Measurements from ENCODE around the gene ACTR1B.
"Not testable (repeated sequence)": the region's sequence is repeated elsewhere in the genome, so short reads cannot be mapped to it uniquely, and the experiment has no call there.

The ACTR1B gene

DNA sequence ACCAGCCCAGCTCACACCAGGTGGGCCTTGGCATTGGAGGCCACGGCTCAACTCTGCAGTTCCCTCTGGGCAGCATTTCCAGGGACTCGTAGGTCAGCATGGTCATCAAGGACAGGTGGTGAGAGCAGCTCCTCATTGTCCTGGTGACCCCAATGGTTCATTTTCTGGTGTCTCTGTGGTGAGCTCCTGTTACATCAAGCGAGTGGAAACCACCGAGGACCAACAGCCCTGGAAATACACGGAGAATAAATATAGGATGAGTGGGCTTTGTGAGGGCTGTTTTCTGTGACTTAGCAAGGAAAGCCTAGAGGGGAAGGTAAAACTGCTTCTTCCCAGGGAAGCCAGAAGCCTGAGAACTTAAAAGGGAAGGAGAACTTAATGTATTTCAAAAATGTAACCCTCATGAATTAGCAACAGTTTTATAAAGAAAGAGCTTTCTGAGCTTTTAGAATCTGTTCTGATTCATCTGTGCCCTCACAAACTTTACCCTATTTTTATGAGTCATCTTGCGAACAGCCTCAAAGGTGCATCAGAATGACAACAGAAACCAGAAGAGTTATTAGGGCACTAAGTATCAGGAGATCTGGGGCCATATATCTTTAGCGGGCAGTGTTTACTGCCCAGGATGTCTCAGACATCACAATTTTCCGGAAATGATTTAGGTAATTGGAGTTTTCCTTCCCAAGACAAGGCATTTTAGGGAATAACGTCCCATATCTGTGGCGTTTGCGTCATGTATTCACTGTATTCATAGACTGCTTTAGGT, 24.4 kb upstream of the ACTR1B start:
- H3K4me3 ChIP-seq (ENCODE audit: extremely low read depth, insufficient read depth, low read length, poor library complexity, severe bottlenecking) = no peak overlapping the region

DNA sequence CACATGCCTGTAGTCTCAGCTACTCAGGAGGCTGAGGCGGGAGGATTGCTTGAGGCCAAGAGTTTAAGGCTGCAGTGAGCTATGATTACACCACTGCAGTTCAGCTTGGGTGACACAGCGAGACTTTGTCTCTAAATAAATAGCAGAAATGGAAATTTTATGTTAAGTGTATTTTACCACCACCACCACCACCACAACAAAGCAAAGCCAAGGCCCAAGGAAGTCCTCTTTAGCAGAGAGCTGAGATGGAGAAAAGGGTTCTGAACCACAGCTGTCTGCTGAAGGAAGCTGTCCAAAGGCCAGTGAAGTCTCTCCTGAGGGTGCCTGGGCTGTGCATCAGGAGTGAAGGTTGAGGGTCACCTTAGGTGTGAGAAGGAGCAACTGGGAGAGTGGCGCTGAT, 23.4 kb upstream of the ACTR1B start:
- 92 to 100% methylated on average over 1 of the region's 3 CpGs for WGBS, 2 experiments (ENCODE audit: insufficient coverage in 2 of 2)
- not testable (repeated sequence) for H3K4me1 ChIP-seq (ENCODE audit: control insufficient read depth, insufficient read depth, low read length, poor library complexity, severe bottlenecking); H3K9me3 ChIP-seq (ENCODE audit: control insufficient read depth, low read length); H3K36me3 ChIP-seq (ENCODE audit: control insufficient read depth, insufficient read depth, low read length); H3K4me3 ChIP-seq (ENCODE audit: extremely low read depth, insufficient read depth, low read length, poor library complexity, severe bottlenecking); H3K27ac ChIP-seq (ENCODE audit: low read depth, low read length, severe bottlenecking)

More for the DNA sequence above, 24.4 kb upstream of the ACTR1B start:
- peaks cover 4% of the 10 kb centered on the region for H3K9me3 ChIP-seq (ENCODE audit: control insufficient read depth, low read length)
- H3K4me1 ChIP-seq (ENCODE audit: control insufficient read depth, insufficient read depth, low read length, poor library complexity, severe bottlenecking) = no peaks in the 10 kb centered on the region
- 89 to 90% methylated on average over 9 of the region's 11 CpGs for WGBS, 2 experiments (ENCODE audit: insufficient coverage in 2 of 2)
- no peak overlapping the region for H3K27ac ChIP-seq (ENCODE audit: low read depth, low read length, severe bottlenecking)
- H3K36me3 ChIP-seq (ENCODE audit: control insufficient read depth, insufficient read depth, low read length) = no peaks in the 10 kb centered on the region

DNA sequence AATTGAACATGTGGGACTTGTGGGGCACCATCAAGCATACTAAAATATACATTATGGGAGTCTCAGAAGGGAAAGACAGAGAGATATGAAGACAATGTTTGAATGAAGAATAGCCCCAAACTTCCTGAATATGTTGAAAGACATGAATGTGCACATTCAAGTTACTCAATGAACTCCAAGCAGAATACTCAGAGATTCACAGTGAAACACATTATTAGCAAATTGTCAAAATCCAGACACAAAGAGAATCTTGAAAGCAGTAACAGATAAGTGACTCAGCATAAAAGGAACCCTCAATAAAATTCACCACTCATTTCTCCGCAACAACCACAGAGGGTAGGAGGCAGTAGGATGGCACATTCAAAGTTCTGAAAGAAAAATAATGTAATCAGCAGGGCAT, 14.5 kb upstream of the ACTR1B start:
- Histone ChIP-seq H3K36me3 (ENCODE audit: control insufficient read depth, insufficient read depth, low read length) (no peaks in the 10 kb centered on the region), H3K27ac (ENCODE audit: low read depth, low read length, severe bottlenecking) (no peak overlapping the region), H3K4me1 (ENCODE audit: control insufficient read depth, insufficient read depth, low read length, poor library complexity, severe bottlenecking) (no peaks in the 10 kb centered on the region), H3K9me3 (ENCODE audit: control insufficient read depth, low read length) (no peaks in the 10 kb centered on the region), H3K4me3 (ENCODE audit: extremely low read depth, insufficient read depth, low read length, poor library complexity, severe bottlenecking) (no peak overlapping the region)
- WGBS, 2 experiments (ENCODE audit: insufficient coverage in 2 of 2) = no CpG with 5 or more reads among the region's 1 CpG

DNA sequence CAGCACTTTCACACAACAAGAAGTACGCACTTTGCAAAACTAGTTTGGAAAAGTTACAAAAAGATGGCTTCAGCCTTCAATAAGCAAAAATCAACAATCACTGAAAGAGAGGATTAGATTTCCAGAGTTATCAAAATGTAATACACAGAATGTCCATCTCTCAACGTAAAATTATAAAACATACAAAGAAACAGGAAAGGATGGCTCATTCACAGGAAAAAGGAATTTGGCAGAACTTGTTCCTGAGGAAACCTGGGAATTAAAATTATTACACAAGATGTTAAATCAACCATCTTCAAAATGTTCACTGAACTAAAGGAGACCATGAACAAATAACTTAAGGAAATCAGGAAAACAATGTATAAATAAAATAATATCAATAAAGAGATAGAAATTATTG, 13.6 kb upstream of the ACTR1B start:
- Histone ChIP-seq H3K4me1 (ENCODE audit: control insufficient read depth, insufficient read depth, low read length, poor library complexity, severe bottlenecking) (no peaks in the 10 kb centered on the region), H3K36me3 (ENCODE audit: control insufficient read depth, insufficient read depth, low read length) (no peaks in the 10 kb centered on the region), H3K27ac (ENCODE audit: low read depth, low read length, severe bottlenecking) (no peak overlapping the region), H3K4me3 (ENCODE audit: extremely low read depth, insufficient read depth, low read length, poor library complexity, severe bottlenecking) (no peak overlapping the region), H3K9me3 (ENCODE audit: control insufficient read depth, low read length) (no peaks in the 10 kb centered on the region)
- no CpG with 5 or more reads among the region's 2 CpGs for WGBS, 2 experiments (ENCODE audit: insufficient coverage in 2 of 2)

DNA sequence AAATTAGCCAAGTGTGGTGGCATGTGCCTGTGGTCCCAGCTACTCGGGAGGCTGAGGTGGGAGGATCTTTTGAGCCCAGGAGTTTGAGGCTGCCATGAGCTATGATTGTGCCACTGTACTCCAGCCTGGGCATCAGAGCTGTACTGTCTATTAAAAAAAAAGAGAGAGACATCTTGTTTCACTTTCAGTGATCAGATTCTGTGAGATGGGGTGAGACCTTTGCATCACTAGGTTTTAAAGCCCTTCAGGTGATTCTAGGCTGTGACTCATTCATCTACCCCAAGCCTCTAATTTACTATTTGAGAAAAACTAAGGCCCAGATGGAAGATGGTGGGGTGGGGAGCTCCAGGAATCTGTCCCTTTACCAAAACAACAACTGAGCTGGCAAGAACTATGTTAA, 12.8 kb upstream of the ACTR1B start:
- Histone ChIP-seq H3K9me3 (ENCODE audit: control insufficient read depth, low read length) (no peaks in the 10 kb centered on the region), H3K4me1 (ENCODE audit: control insufficient read depth, insufficient read depth, low read length, poor library complexity, severe bottlenecking) (no peaks in the 10 kb centered on the region), H3K4me3 (ENCODE audit: extremely low read depth, insufficient read depth, low read length, poor library complexity, severe bottlenecking) (no peak overlapping the region), H3K36me3 (ENCODE audit: control insufficient read depth, insufficient read depth, low read length) (no peaks in the 10 kb centered on the region), H3K27ac (ENCODE audit: low read depth, low read length, severe bottlenecking) (no peak overlapping the region)
- WGBS, 2 experiments (ENCODE audit: insufficient coverage in 2 of 2) = 90 to 100% methylated on average over 1 of the region's 1 CpG

DNA sequence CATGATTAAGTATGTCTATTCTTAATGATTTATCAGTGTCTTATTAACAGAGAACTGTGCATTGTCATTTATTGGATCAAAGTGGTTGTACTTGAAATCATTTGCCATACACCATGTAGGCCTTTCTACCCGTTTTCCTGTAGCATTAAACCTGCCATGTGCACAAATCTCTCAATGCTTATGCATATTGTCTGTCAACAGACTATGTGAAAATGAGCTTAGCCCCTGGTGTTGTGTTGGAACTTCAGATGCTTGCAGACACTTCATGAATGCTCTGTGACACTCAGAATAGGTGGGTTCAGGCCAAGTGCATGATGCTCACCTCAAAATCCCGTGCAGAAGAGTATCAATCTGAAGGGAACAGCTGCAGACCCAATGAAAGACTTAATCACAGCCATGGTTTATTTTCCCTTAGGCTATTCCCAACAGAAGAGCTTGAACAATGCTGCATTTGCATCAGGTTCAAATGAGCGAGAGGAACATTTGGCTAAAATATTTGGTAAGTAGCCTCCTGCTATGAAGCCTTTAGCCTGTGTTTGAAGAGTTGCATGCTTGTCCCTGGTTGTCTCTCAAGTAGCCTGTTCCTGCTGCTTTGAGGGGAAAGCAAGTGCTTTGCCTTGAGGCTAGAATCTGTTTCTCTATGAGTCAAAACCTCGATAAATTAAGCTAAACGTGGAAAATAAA, 11.7 kb upstream of the ACTR1B start:
- Histone ChIP-seq H3K4me3 (ENCODE audit: extremely low read depth, insufficient read depth, low read length, poor library complexity, severe bottlenecking) (no peak overlapping the region), H3K27ac (ENCODE audit: low read depth, low read length, severe bottlenecking) (no peak overlapping the region), H3K4me1 (ENCODE audit: control insufficient read depth, insufficient read depth, low read length, poor library complexity, severe bottlenecking) (no peaks in the 10 kb centered on the region), H3K9me3 (ENCODE audit: control insufficient read depth, low read length) (no peaks in the 10 kb centered on the region), H3K36me3 (ENCODE audit: control insufficient read depth, insufficient read depth, low read length) (no peaks in the 10 kb centered on the region)
- 64 to 83% methylated on average over 4 of the region's 5 CpGs for WGBS, 2 experiments (ENCODE audit: insufficient coverage in 2 of 2)

DNA sequence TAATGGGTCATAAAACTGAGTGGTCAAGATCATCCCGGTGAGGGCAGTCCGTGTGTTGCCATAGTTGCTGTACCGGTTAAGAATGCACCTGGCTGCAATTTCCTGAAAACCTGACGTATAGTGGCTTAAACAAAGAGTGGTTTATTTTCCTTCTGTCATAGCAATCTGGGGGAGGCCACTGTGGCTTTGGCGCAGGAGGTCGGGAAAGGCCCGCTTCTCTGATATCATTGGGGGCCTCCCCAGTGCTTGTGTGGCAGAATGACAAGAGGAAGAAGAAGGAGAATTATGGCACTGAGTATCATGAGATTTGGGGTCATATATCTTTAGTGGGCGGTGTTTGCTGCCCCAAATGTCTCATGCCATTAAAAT, 10.1 kb upstream of the ACTR1B start:
- Histone ChIP-seq H3K4me1 (ENCODE audit: control insufficient read depth, insufficient read depth, low read length, poor library complexity, severe bottlenecking) (no peaks in the 10 kb centered on the region), H3K27ac (ENCODE audit: low read depth, low read length, severe bottlenecking) (no peak overlapping the region), H3K36me3 (ENCODE audit: control insufficient read depth, insufficient read depth, low read length) (no peaks in the 10 kb centered on the region), H3K9me3 (ENCODE audit: control insufficient read depth, low read length) (no peaks in the 10 kb centered on the region), H3K4me3 (ENCODE audit: extremely low read depth, insufficient read depth, low read length, poor library complexity, severe bottlenecking) (no peak overlapping the region)
- WGBS, 2 experiments (ENCODE audit: insufficient coverage in 2 of 2) = 91 to 94% methylated on average over 7 to 8 of the region's 8 CpGs

DNA sequence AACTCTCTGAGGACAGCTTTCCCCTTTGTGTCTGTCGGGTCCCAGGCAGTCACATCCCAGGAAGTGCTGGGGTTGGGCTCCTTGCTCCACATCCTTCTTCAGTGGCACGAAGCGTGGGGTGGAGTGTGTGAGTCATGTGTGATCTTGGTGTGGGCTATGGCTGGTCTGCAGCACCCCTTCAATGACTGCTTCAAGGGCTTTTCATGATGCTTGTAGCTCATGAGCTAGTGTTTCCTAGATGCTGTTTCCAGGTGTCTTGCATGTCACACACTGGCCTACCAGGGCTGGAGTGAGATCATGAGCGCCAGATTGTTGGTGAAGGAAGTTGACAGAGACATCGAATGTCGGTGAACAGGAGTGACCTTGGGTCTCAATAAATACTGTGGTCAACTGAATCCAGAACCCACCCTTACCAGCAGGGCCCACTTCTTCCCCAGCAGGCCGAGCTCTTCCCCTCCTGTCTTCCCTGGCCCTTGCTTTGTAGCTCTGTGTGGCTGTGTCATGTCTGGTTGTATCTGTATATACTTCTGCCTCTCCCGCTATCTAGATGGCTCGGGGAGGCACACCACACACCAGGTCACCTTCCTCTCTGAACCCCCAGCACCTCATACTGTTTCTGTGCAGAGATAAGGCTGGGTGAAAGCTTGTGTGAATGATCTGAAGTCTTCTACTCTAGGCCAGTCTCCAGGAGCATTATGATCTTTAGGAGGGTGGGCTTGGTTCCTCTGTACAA, 9.5 kb upstream of the ACTR1B start:
- 100% methylated on average over 3 to 6 of the region's 9 CpGs for WGBS, 2 experiments (ENCODE audit: insufficient coverage in 2 of 2)
- no peak overlapping the region for H3K27ac ChIP-seq (ENCODE audit: low read depth, low read length, severe bottlenecking)

DNA sequence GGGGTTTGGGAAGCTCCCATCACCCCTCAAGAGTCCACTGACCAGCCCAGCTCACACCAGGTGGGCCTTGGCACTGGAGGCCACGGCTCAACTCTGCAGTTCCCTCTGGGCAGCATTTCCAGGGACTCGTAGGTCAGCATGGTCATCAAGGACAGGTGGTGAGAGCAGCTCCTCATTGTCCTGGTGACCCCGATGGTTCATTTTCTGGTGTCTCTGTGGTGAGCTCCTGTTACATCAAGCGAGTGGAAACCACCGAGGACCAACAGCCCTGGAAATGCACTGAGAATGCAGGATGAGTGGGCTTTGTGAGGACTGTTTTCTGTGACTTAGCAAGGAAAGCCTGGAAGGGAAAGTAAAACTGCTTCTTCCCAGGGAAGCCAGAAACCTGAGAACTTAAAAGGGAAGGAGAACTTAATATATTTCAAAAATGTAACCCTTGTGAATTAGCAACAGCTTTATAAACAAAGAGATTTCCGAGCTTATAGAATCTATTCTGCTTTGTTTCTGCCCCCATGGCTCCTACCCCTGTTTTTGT, 8.8 kb upstream of the ACTR1B start:
- H3K4me1 ChIP-seq (ENCODE audit: control insufficient read depth, insufficient read depth, low read length, poor library complexity, severe bottlenecking); H3K36me3 ChIP-seq (ENCODE audit: control insufficient read depth, insufficient read depth, low read length); H3K4me3 ChIP-seq (ENCODE audit: extremely low read depth, insufficient read depth, low read length, poor library complexity, severe bottlenecking); H3K9me3 ChIP-seq (ENCODE audit: control insufficient read depth, low read length); H3K27ac ChIP-seq (ENCODE audit: low read depth, low read length, severe bottlenecking): not testable (repeated sequence)
- 91 to 100% methylated on average over 2 to 4 of the region's 6 CpGs for WGBS, 2 experiments (ENCODE audit: insufficient coverage in 2 of 2)

More for the DNA sequence above, 9.5 kb upstream of the ACTR1B start:
- Histone ChIP-seq H3K4me3 (ENCODE audit: extremely low read depth, insufficient read depth, low read length, poor library complexity, severe bottlenecking) (no peak overlapping the region), H3K36me3 (ENCODE audit: control insufficient read depth, insufficient read depth, low read length) (no peaks in the 10 kb centered on the region), H3K9me3 (ENCODE audit: control insufficient read depth, low read length) (no peaks in the 10 kb centered on the region), H3K4me1 (ENCODE audit: control insufficient read depth, insufficient read depth, low read length, poor library complexity, severe bottlenecking) (no peaks in the 10 kb centered on the region)

DNA sequence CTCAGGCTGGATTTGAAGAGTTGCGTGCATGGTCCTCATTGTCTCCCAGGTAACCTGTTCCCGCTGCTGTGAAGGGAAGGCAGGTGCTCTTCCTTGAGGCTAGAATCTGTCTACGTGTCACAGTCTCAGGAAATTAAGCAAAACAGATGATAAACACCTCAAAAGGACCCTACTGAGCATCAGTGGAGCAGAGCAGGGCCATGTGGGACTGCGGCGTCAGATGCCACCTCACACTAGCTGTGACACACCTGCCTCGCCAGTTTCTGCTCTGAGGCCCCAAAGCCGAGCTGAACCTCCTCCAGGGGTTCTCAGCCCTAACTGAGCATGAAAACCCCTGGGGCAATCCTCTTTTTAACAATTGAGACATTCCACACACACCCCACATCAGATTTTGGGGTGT, 7.7 kb upstream of the ACTR1B start:
- no peaks in the 10 kb centered on the region for H3K9me3 ChIP-seq (ENCODE audit: control insufficient read depth, low read length)
- H3K27ac ChIP-seq (ENCODE audit: low read depth, low read length, severe bottlenecking) = no peak overlapping the region
- H3K4me1 ChIP-seq (ENCODE audit: control insufficient read depth, insufficient read depth, low read length, poor library complexity, severe bottlenecking) = no peaks in the 10 kb centered on the region
- WGBS, 2 experiments (ENCODE audit: insufficient coverage in 2 of 2) = 95 to 99% methylated on average over 5 to 6 of the region's 7 CpGs
- H3K36me3 ChIP-seq (ENCODE audit: control insufficient read depth, insufficient read depth, low read length) = no peaks in the 10 kb centered on the region
- no peak overlapping the region for H3K4me3 ChIP-seq (ENCODE audit: extremely low read depth, insufficient read depth, low read length, poor library complexity, severe bottlenecking)

Measured in mesodermal cell (in vitro differentiated cells).